Activated CD4-positive, CD25-positive, alpha-beta regulatory T cell treated with anti-CD3 and anti-CD28 coated beads, Interleukin-2, amount 50 U/mL, for 24 hours (primary cell): ENCODE data around the gene HEXIM1.
A peak's percentile ranks its signal among the peaks of the same experiment; 100 is the strongest.

Experiments
- ATAC-seq, 2 donors: fragments of 150-1000 bp; cut with Tn5 transposase; one replicate each; pipeline ENCODE4 v1.10.0; 2021; ENCODE audit warnings: mild to moderate bottlenecking in 1 of 2, moderate library complexity in 1 of 2

The HEXIM1 gene

GRCh38 chr17:45130681-45131615 is 17.3 kb upstream of the HEXIM1 start:
- ATAC-seq: no peak

- ATAC-seq: no peak
These were observed 16.5 kb upstream of the HEXIM1 start for GRCh38 chr17:45131616-45132319.

- ATAC-seq: peak; percentile 0 to 30
These were observed 16.0 kb upstream of the HEXIM1 start, which contains the start of gene PLCD3 for GRCh38 chr17:45132320-45132571. Gene PLCD3 (minus strand): TSS chr17:45132515. CDS start chr17:45132410, 105 bp downstream.

DNA sequence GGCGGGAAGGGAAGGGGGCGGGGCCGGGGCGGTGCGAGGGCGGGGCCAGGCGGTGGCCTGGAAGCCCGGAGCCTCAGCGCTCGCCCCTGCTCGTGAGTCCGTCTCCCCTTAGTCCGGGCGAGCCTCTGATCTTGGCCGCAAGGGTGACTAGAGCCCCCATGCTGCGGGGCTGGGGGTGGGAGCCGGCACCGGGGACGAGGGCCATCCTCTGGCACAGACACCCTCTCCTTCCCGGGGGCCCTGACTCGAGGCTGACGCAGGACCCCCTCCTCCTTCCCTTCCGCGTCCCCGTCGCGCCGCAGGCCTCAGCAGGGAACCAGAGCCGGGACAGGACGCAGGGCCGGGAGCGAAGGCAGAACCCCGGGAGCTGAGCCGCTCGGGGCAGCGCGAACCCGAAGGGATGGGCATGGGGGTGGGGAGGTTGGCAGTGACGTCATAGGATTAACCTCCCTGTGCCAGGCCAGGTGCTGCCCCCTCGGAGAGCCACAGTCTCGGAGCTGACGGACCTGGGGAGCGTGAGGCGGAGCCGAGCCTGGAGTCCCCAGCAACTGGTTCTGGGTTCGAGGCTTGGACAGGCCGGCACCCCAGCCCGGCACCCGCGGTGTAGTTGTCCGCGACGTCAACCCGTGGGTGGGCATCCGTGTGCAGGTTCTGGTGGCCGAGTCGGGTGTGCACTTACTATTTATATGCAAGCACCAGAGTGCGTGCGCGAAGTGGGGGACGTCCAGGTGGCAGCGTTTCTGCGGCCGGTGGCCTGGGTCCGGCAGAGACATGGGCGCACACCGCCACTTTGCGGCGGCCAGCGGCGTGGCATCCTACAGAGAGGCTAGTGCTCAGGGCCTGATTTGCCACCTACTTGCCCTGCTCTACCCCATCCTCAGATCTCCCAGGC is 15.5 kb upstream of the HEXIM1 start:
- peak; percentile 26 to 30 for ATAC-seq

DNA sequence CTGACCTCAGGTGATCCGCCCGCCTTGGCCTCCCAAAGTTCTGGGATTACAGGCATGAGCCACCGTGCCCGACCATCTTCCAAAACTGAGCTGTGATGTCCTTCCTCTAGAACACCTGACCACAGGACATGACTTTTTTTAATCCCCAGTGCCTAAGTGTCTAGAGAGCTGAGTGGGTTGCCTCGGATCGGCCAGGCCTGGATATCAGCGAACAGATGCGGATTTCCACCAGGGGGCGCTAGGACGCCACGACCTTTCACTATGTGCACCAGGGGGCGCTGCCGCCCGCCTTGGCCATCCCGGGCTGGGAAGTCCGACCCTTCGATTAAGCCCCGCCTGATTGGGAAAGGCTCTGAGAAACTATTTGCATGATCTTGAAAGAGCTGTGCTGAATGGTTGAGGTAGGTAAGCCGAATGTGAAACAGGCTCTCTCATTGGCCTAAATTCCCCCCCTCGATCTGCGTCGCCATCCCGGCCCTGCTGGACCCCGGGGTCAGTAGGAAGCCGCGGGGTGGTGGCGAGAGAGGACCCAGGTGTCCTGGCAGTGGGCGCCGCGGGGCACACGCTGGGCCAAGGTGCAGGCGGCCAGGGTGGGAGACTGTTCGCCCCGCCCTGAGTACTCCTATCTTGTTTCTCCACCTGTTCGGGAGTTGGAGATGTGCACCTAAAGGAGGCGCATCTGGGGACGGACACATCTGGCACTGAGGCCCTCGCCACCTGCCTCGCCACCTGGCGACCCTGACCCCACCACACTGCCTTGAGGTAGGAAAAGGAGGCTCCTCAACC is 12.9 kb upstream of the HEXIM1 start, which contains the start of gene ACBD4:
TSS of gene ACBD4 (plus strand) at position 496 of the 786 bp plus-strand sequence. CDS start 458 bp downstream, outside the sequence.
- peak; percentile 94 for ATAC-seq

GRCh38 chr17:45135978-45136791 is 12.1 kb upstream of the HEXIM1 start:
- ATAC-seq: no peak

- ATAC-seq: no peak
These were observed 11.3 kb upstream of the HEXIM1 start for GRCh38 chr17:45136846-45137560.

- no peak for ATAC-seq
These were observed 10.5 kb upstream of the HEXIM1 start for GRCh38 chr17:45137561-45138305.

GRCh38 chr17:45138911-45139532 is 9.3 kb upstream of the HEXIM1 start:
- no peak for ATAC-seq

DNA sequence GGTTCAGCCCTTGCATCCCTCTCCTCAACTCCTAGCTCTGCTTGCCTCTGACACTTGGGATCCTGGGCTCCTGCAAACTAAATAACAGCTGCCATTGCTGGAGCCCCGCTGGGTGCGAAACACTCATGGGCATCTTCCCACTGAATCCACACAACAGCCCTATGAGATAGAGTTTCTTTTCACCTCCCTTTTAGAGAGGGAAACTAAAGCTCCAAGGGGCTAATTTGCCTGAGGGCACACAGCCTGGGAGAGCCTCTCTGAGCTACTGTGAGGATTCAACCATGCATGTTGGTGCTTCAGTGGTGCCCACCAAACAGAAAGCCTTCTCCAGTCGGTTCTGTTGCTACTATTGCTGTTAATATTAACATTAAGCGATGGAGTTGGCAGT is 8.7 kb upstream of the HEXIM1 start:
- ATAC-seq: no peak

- no peak for ATAC-seq
These were observed 5.1 kb upstream of the HEXIM1 start for GRCh38 chr17:45143094-45143670.

DNA sequence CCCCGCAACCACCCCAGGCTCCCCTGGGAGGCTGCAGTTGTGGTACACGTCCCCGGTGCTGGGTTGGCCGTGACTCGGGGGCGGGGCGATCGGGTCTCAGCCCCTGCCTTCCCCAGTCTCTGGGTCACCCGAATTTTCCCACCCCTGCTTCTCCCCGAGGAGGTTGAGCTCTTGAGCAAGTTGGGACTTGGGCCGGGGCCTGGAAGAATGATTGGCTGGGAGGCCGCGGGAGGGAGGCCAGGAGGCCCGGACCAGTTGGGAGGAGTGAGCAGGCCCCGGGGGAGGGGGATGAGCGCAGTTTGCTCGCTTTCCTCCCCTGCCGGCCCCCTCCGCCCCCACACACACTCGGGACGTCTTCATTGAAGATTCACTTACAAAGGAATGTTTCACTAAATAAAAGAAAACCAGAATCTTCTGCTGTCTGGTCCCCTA is 4.5 kb upstream of the HEXIM1 start:
- no peak for ATAC-seq

- no peak for ATAC-seq
These were observed 3.9 kb upstream of the HEXIM1 start for GRCh38 chr17:45144199-45145034.

DNA sequence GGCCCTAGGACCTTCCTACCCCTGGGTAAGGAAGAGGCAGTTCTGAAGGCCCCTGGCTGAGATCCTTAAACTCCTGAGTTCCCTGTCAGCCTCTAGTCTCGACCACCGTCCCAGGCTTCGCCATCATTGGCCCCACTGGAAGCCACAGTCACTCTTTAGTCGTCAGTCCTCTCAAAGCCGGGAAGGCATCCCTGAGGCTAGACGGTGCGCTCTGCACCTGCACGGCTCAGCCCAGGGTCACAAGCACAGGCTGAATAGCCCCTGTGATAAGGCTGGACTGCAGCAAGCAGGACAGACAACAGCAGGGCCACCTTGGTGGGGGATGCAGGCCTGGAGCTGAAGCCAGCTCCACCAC is 3.3 kb upstream of the HEXIM1 start:
- no peak for ATAC-seq

GRCh38 chr17:45146166-45146565 is 2.1 kb upstream of the HEXIM1 start:
- no peak for ATAC-seq

GRCh38 chr17:45146592-45146889 is 1.7 kb upstream of the HEXIM1 start:
- ATAC-seq: no peak

DNA sequence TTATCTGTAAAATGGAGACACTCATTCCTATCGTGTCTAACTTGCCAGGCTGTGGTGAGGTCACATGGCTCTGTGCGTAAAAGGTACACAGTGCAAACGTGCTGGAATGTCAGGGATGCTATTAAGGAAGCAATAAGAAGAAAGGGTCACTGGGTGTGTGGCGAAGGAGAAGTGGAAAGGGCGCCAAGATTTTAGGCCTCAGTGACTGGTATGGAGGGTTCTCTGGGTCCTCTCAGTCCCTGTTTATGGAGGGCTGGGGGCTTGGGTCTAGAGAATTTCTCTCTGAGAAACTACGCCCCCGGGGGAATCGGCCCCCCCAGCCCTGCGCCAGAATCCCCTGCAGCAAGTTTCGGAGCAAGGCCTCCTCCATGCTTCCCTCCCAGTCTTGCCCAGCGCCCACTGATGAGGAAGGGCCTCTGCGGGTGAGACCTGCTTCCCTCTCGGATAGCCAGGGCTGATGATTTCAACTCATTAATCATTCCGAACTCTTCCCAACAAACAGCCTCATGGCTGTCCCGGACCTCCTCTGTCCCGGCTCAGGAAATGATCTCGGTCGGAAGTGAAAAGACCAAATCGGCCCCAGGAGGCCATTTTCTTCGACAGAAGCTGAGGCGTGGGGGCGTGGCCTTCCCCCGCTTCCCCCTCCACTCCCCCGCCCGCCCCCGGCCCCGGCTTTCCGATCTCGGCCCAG is 1.2 kb upstream of the HEXIM1 start:
- peak in 1 of 2 donors; percentile 0 for ATAC-seq
